H9 (cell line): ENCODE measurements around the gene PER2. TPM values are rescaled to one million over a fixed set of nuclear protein-coding genes. Genes with fewer than 3 reads are reported as not detected.

Source experiments
- DNase-seq: peaks from one replicate; pipeline ENCODE4 v3.0.0-alpha.2; 2017
- H2AFZ ChIP-seq: one replicate; pipeline ENCODE4 v1.6.1; 2013; ENCODE audit warnings: mild to moderate bottlenecking, low read length, control low read depth, moderate library complexity
- H2AK5ac ChIP-seq: 2 replicates; pipeline ENCODE4 v1.6.1; 2013; ENCODE audit warnings: low read length, control low read depth, mixed read lengths; ENCODE audit not compliant: insufficient read length
- H2BK120ac ChIP-seq: one replicate; pipeline ENCODE4 v1.6.1; 2013; ENCODE audit warnings: low read depth, mild to moderate bottlenecking, low read length, control low read depth, inconsistent platforms; ENCODE audit not compliant: poor library complexity, severe bottlenecking
- H2BK12ac ChIP-seq: 2 replicates; pipeline ENCODE4 v1.6.1; 2013; ENCODE audit warnings: low read length, control low read depth, mixed read lengths, low read depth; ENCODE audit not compliant: insufficient read length
- H2BK15ac ChIP-seq: 2 replicates; pipeline ENCODE4 v1.6.1; 2013; ENCODE audit warnings: low read depth, low read length, control low read depth
- H2BK20ac ChIP-seq: one replicate; pipeline ENCODE4 v1.6.1; 2013; ENCODE audit warnings: low read depth, mild to moderate bottlenecking, low read length, control low read depth, inconsistent platforms; ENCODE audit not compliant: poor library complexity, severe bottlenecking
- H2BK5ac ChIP-seq: 2 replicates; pipeline ENCODE4 v1.6.1; 2013; ENCODE audit warnings: low read length, control low read depth, mixed read lengths; ENCODE audit not compliant: insufficient read length
- H3K14ac ChIP-seq: 2 replicates; pipeline ENCODE4 v1.6.1; 2013; ENCODE audit warnings: low read length, control low read depth; ENCODE audit not compliant: insufficient read depth
- H3K18ac ChIP-seq: 2 replicates; pipeline ENCODE4 v1.6.1; 2013; ENCODE audit warnings: low read depth, mild to moderate bottlenecking, mixed read lengths, low read length, control low read depth; ENCODE audit not compliant: insufficient read length
- H3K23ac ChIP-seq: 2 replicates; pipeline ENCODE4 v1.6.1; 2013; ENCODE audit warnings: low read length, control low read depth, mixed read lengths, low read depth; ENCODE audit not compliant: insufficient read length
- H3K23me2 ChIP-seq: 2 replicates; pipeline ENCODE4 v1.6.1; 2013; ENCODE audit warnings: low read depth, mild to moderate bottlenecking, mixed read lengths, low read length, control low read depth; ENCODE audit not compliant: insufficient read length, poor library complexity, severe bottlenecking
- H3K27ac ChIP-seq: 2 replicates; pipeline ENCODE4 v1.5.1; 2013; ENCODE audit warnings: low read length, control low read depth, mixed read lengths, low read depth; ENCODE audit not compliant: insufficient read length
- H3K27me3 ChIP-seq: 2 replicates; pipeline ENCODE4 v1.6.1; 2013; ENCODE audit warnings: low read length, control low read depth, inconsistent platforms; ENCODE audit not compliant: insufficient read depth
- H3K4ac ChIP-seq: 2 replicates; pipeline ENCODE4 v1.6.1; 2013; ENCODE audit warnings: low read depth, mild to moderate bottlenecking, control low read depth, inconsistent platforms, low read length, moderate library complexity
- H3K4me1 ChIP-seq: 2 replicates; pipeline ENCODE4 v1.6.1; 2013; ENCODE audit warnings: low read length, control low read depth, inconsistent platforms; ENCODE audit not compliant: insufficient read depth
- H3K4me2 ChIP-seq: 2 replicates; pipeline ENCODE4 v1.6.1; 2013; ENCODE audit warnings: low read length, control low read depth, mixed read lengths; ENCODE audit not compliant: insufficient read length, insufficient read depth
- H3K56ac ChIP-seq: 2 replicates; pipeline ENCODE4 v1.6.1; 2013; ENCODE audit warnings: low read depth, mild to moderate bottlenecking, mixed read lengths, low read length, control low read depth; ENCODE audit not compliant: insufficient read length
- H3K79me1 ChIP-seq: 2 replicates; pipeline ENCODE4 v1.6.1; 2013; ENCODE audit warnings: low read depth, mild to moderate bottlenecking, moderate library complexity, low read length, control low read depth, inconsistent platforms; ENCODE audit not compliant: insufficient read depth, poor library complexity, severe bottlenecking
- H3K79me2 ChIP-seq: 2 replicates; pipeline ENCODE4 v1.6.1; 2013; ENCODE audit warnings: low read length, control low read depth, inconsistent platforms; ENCODE audit not compliant: insufficient read depth
- H3K9ac ChIP-seq: 2 replicates; pipeline ENCODE4 v1.6.1; 2013; ENCODE audit warnings: low read length, control low read depth, mixed read lengths; ENCODE audit not compliant: insufficient read length; ENCODE audit errors: extremely low read depth
- H3K9me3 ChIP-seq: one replicate; pipeline ENCODE4 v1.6.1; 2013; ENCODE audit warnings: low read depth, low read length, inconsistent platforms; ENCODE audit not compliant: control insufficient read depth
- H3T11ph ChIP-seq: one replicate; pipeline ENCODE4 v1.6.1; 2013; ENCODE audit warnings: mild to moderate bottlenecking, low read length, control low read depth, inconsistent platforms
- H4K20me1 ChIP-seq: one replicate; pipeline ENCODE4 v1.6.1; 2013; ENCODE audit not compliant: control insufficient read depth, insufficient read length, insufficient read depth
- H4K5ac ChIP-seq: 2 replicates; pipeline ENCODE4 v1.6.1; 2013; ENCODE audit warnings: low read depth, mild to moderate bottlenecking, mixed read lengths, low read length, control low read depth; ENCODE audit not compliant: insufficient read length
- H4K8ac ChIP-seq: replicated peaks from 2 replicates; pipeline ENCODE4 v1.6.1; 2013; ENCODE audit warnings: low read length, control low read depth, mixed read lengths, low read depth; ENCODE audit not compliant: insufficient read length
- H4K91ac ChIP-seq: 2 replicates; pipeline ENCODE4 v1.6.1; 2013; ENCODE audit warnings: low read depth, mild to moderate bottlenecking, moderate library complexity, mixed read lengths, low read length, control low read depth; ENCODE audit not compliant: insufficient read length
- H3K27ac Mint-ChIP-seq, 3 experiments: 2 replicates in 2 of 3; 3 replicates in 1 of 3; pipeline ENCODE4 v1.8.0; 2020 to 2021; ENCODE audit warnings: mixed read lengths in 3 of 3, mild to moderate bottlenecking in 1 of 3, moderate library complexity in 1 of 3
- H3K27me3 Mint-ChIP-seq: 2 replicates; pipeline ENCODE4 v1.8.0; 2021; ENCODE audit warnings: low read depth, mild to moderate bottlenecking, moderate library complexity, mixed read lengths
- H3K36me3 Mint-ChIP-seq, 3 experiments: 2 replicates in 2 of 3; 3 replicates in 1 of 3; pipeline ENCODE4 v1.8.0; 2020 to 2021; ENCODE audit warnings: low read depth in 3 of 3, mixed read lengths in 3 of 3; ENCODE audit not compliant: insufficient read depth in 1 of 3
- H3K4me1 Mint-ChIP-seq, 2 experiments: 2 replicates each; pipeline ENCODE4 v1.8.0; 2020; ENCODE audit warnings: mixed read lengths in 2 of 2
- H3K4me3 Mint-ChIP-seq, 2 experiments: 2 replicates in 1 of 2; 3 replicates in 1 of 2; pipeline ENCODE4 v1.8.0; 2020 to 2021; ENCODE audit warnings: mild to moderate bottlenecking in 2 of 2, mixed read lengths in 2 of 2, moderate library complexity in 1 of 2
- H3K9me3 Mint-ChIP-seq, 2 experiments: 2 replicates in 1 of 2; 3 replicates in 1 of 2; pipeline ENCODE4 v1.8.0; 2020; ENCODE audit warnings: mild to moderate bottlenecking in 2 of 2, mixed read lengths in 2 of 2, moderate library complexity in 1 of 2
- CTCF ChIP-seq: fragments of 200-600 bp; sonication (generic); conservative IDR thresholded peaks from 3 replicates; pipeline ENCODE4 v1.8.0; 2021; ENCODE audit warnings: antibody characterized with exemption, mild to moderate bottlenecking
- WGBS: extraction: QIAGEN DNeasy Blood & Tissue Kit; methylation state at CpG from one replicate; pipeline ENCODE4 v1.1.7; 2013; ENCODE audit warnings: missing lambda C conversion rate, low lambda C conversion rate, mixed read lengths; ENCODE audit not compliant: insufficient read length; ENCODE audit errors: extremely low coverage; 5-methylcytosine and 5-hydroxymethylcytosine counted together
- total RNA-seq: library from RNA; stranded (reverse); gene quantifications from 2 replicates; pipeline ENCODE4 v1.2.1, GENCODE V29; 2021

Gene PER2
- total RNA-seq, 1 experiment from 2014 or later, result 12.9 TPM

GRCh38 chr2:238280083-238280825 is 8.2 kb downstream of the PER2 start:
- H3K36me3 Mint-ChIP-seq, result peaks cover 1 to 10% (median 9%) of the 10 kb centered on the region in 3 experiments; a peak in 5 of 7 replicates
- Histone ChIP-seq H3K9me3 (no peaks in the 10 kb centered on the region), H4K5ac (no peak overlapping the region), H2AK5ac (no peak overlapping the region), H4K91ac (no peak overlapping the region), H3K27me3 (no peaks in the 10 kb centered on the region), H3K4me2 (no peak overlapping the region), H2BK15ac (no peak overlapping the region), H3K23me2 (no peaks in the 10 kb centered on the region), H3K4me1 (no peaks in the 10 kb centered on the region; the same call in 1 of the 2 replicates), H2AFZ (no peak overlapping the region), H3K9ac (no peak overlapping the region), H2BK5ac (no peak overlapping the region), H3K27ac (no peak overlapping the region), H3K18ac (no peak overlapping the region), H4K8ac (no peak overlapping the region), H3T11ph (no peak overlapping the region), H2BK120ac (no peak overlapping the region), H3K79me2 (no peaks in the 10 kb centered on the region; the same call in 1 of the 2 replicates), H3K79me1 (no peaks in the 10 kb centered on the region), H2BK12ac (no peak overlapping the region), H3K14ac (no peak overlapping the region), H2BK20ac (no peak overlapping the region), H3K4ac (no peak overlapping the region), H3K23ac (no peak overlapping the region), H4K20me1 (no peaks in the 10 kb centered on the region), H3K56ac (no peak overlapping the region)
- H3K9me3 Mint-ChIP-seq, result no peaks in the 10 kb centered on the region
- no peak overlapping the region for H3K4me3 Mint-ChIP-seq
- no CpG with 5 or more reads among the region's 12 CpGs for WGBS
- H3K4me1 Mint-ChIP-seq, result peaks cover 11 to 19% of the 10 kb centered on the region in 2 experiments
- no peaks in the 10 kb centered on the region; the same call in 1 of the 2 replicates for H3K27me3 Mint-ChIP-seq
- no peak overlapping the region for H3K27ac Mint-ChIP-seq
- no peak for TF ChIP-seq CTCF
- no peak for DNase-seq
